ENCODE measurements around the gene ABHD16A. TPM values are rescaled to one million over a fixed set of nuclear protein-coding genes. Genes with fewer than 3 reads are reported as not detected.
A peak's percentile ranks its signal among the peaks of the same experiment; 100 is the strongest.

ABHD16A gene
- total RNA-seq, 1 donor from 2014 or later: 43.8 TPM

DNA sequence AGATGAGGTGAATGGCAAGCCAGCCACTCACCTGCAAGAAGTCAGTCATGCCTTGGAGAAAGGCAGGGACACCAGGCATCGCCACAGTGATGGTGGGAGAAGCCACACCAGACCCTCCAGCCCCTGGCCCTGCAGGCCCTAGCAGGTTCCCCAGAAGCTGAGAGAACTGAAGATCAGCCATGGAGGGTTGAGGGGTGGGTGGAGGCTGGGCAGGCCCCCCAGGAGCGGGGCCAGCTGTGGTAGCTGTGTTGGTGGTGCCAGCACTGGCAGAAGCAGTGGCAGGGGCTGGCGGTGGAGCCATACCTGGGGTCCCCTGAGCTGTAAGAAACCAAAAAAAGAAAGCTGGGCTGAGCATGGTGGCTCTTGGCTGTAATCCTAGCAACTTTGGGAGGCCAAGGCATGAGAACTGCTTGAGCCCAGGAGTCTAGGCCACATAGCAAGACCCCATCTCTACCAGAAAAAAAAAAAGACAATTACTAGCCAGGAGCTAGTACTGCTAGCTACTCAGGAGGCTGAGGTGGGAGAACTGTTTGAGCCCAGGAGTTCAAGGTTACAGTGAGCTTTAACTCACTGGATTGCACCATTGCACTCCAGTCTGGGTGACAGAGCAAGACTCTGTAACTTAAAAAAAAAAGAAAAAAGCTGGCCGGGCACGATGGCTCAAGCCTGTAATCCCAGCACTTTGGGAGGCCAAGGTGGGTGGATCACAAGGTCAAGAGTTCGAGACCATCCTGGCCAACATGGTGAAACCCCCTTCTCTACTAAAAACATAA is 60.1 kb downstream of the ABHD16A start:
- no peak for DNase-seq (ENCODE audit: low read depth in 2 of 2)

DNA sequence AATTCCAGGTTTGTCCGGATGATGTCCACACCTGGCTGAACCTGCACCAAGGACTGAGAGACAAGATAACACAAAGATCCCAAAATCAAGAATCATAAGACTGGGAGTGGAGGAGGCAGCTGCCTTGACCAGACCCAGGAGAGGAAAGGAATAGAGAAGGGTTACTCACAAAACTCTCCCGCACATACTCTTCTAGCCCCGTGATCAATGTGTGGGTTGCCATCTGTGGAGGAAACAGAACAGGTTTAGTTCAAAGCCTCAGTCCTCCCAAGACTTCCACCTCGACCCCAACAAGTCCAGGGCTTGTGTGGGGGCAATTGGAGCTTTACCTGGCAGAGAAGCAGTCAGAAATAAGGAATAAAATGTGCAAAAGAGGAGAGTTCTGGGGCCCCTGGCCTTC is 61.8 kb downstream of the ABHD16A start:
- no peak for DNase-seq (ENCODE audit: low read depth in 2 of 2)

DNA sequence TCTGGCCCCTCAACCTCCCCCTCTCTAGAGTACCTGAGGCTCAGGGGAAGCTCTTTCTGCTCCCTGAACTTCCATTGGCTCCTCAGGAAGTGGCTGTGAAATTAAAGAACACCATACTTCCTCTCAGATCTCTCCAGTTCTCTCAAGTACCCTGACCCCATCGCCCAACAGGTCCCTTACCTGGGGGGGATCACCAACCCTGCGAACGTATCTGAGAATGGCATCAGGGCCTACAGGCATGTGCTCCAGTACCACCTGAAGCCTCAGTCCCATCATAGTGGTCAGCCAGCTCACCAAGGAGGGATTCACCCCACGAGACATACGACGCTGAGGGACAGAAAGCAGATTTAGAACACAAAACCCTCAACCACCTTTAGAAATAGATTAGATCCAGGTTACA is 62.5 kb downstream of the ABHD16A start:
- no peak for DNase-seq (ENCODE audit: low read depth in 2 of 2)

DNA sequence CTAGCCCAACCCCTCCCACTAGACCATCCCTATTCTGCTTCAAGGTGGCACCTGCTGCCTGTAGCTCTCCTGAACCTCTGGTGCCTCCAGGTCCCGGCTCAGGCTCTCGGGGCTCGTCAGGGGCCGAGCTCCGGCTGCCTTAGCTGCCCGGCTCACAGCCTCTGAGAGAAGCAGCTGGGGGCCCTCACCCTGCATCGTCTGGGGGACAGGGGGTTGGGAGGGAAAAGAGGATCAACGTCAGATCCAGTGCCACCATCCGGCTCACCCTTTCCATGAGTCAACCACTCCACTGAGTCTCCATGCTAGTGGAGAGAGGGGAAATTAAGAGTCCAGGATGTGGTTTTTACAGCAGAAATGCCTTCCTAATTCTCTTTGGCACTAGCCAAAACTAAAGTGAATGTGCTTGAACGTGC is 63.7 kb downstream of the ABHD16A start:
- DNase-seq (ENCODE audit: low read depth in 2 of 2): peak in 1 of 2 donors; percentile 34

DNA sequence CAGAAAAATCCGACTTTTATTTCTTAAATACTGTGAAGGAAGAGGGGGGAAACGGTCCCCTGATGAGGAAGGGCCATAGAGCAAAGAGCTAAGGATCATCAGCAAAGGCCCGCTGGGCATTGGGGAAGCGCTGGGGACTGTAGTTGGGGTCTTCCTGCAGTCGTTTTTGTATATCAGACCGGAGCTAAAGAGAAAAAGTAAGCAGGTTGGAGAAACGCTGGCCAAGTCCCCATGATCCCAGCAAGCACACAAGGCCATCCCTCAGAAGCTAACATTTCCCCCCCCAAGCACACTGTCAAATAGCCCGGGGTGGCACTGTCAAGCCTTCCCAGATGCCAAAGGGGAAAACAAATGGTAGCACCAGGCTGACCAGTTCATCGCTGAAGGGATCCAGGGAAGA is 64.1 kb downstream of the ABHD16A start:
- no peak for DNase-seq (ENCODE audit: low read depth in 2 of 2)

Other genes with a start within 250 kb of the ABHD16A start
- gene MICB, start 205.2 kb downstream of the ABHD16A start, total RNA-seq: 6.8 and 8.3 TPM in 2 replicates
- gene MCCD1, start 174.4 kb downstream of the ABHD16A start, total RNA-seq: not detected in 2 replicates
- 318 and 410 TPM in 2 replicates for gene DDX39B, start 161.3 kb downstream of the ABHD16A start, total RNA-seq
- gene ATP6V1G2, start 156.7 kb downstream of the ABHD16A start, total RNA-seq: 0.13 TPM in 1 of 2 replicates, not detected in the other
- gene NFKBIL1, start 155.7 kb downstream of the ABHD16A start, total RNA-seq: 19.8 and 24.7 TPM in 2 replicates
- not detected in 2 replicates for gene LTA, start 131.0 kb downstream of the ABHD16A start, total RNA-seq
- gene TNF, start 127.8 kb downstream of the ABHD16A start, total RNA-seq: not detected in 2 replicates
- 6.4 and 11.8 TPM in 2 replicates for gene LTB, start 120.9 kb downstream of the ABHD16A start, total RNA-seq
- 0.51 TPM in 1 of 2 replicates, not detected in the other for gene LST1, start 117.0 kb downstream of the ABHD16A start, total RNA-seq
- not detected in 2 replicates for gene NCR3, start 110.3 kb downstream of the ABHD16A start, total RNA-seq
- 0.13 TPM in 2 replicates for gene AIF1, start 88.1 kb downstream of the ABHD16A start, total RNA-seq
- gene PRRC2A, start 82.6 kb downstream of the ABHD16A start, total RNA-seq: 19.8 and 35.0 TPM in 2 replicates
- gene BAG6, start 50.7 kb downstream of the ABHD16A start, total RNA-seq: 86.7 and 158 TPM in 2 replicates
- 0.39 and 0.51 TPM in 2 replicates for gene APOM, start 47.4 kb downstream of the ABHD16A start, total RNA-seq
- 15.8 and 22.9 TPM in 2 replicates for gene C6orf47, start 42.5 kb downstream of the ABHD16A start, total RNA-seq
- gene GPANK1, start 38.3 kb downstream of the ABHD16A start, total RNA-seq: 9.0 and 11.5 TPM in 2 replicates
- 76.5 and 99.5 TPM in 2 replicates for gene CSNK2B, start 37.2 kb downstream of the ABHD16A start, total RNA-seq
- 0.64 and 2.0 TPM in 2 replicates for gene LY6G5B, start 33.3 kb downstream of the ABHD16A start, total RNA-seq
- gene LY6G5C, start 22.3 kb downstream of the ABHD16A start, total RNA-seq: 1.2 and 1.9 TPM in 2 replicates
- not detected in 2 replicates for gene LY6G6F, start 3.5 kb upstream of the ABHD16A start, total RNA-seq
- gene LY6G6D, start 12.0 kb upstream of the ABHD16A start, total RNA-seq: not detected in 2 replicates
- not detected in 2 replicates for gene LY6G6C, start 18.4 kb upstream of the ABHD16A start, total RNA-seq
- gene MPIG6B, start 20.0 kb upstream of the ABHD16A start, total RNA-seq: not detected in 2 replicates
- gene DDAH2, start 26.0 kb upstream of the ABHD16A start, total RNA-seq: 108 and 125 TPM in 2 replicates
- gene CLIC1, start 33.2 kb upstream of the ABHD16A start, total RNA-seq: 464 and 694 TPM in 2 replicates
- 2.8 and 4.5 TPM in 2 replicates for gene MSH5, start 36.7 kb upstream of the ABHD16A start, total RNA-seq
- gene SAPCD1, start 59.3 kb upstream of the ABHD16A start, total RNA-seq: 2.0 and 3.3 TPM in 2 replicates
- under 0.01 and 0.13 TPM in 2 replicates for gene VWA7, start 74.0 kb upstream of the ABHD16A start, total RNA-seq
- 48.1 and 53.7 TPM in 2 replicates for gene VARS1, start 92.4 kb upstream of the ABHD16A start, total RNA-seq
- 29.5 and 39.2 TPM in 2 replicates for gene LSM2, start 103.6 kb upstream of the ABHD16A start, total RNA-seq
- 1.2 and 1.4 TPM in 2 replicates for gene HSPA1L, start 112.0 kb upstream of the ABHD16A start, total RNA-seq
- 67.4 and 81.8 TPM in 2 replicates for gene HSPA1A, start 112.2 kb upstream of the ABHD16A start, total RNA-seq
- 27.6 and 37.1 TPM in 2 replicates for gene HSPA1B, start 124.4 kb upstream of the ABHD16A start, total RNA-seq
- gene NEU1, start 159.5 kb upstream of the ABHD16A start, total RNA-seq: 50.2 and 73.0 TPM in 2 replicates
- gene SLC44A4, start 175.7 kb upstream of the ABHD16A start, total RNA-seq: under 0.01 TPM in 2 replicates
- gene EHMT2, start 194.4 kb upstream of the ABHD16A start, total RNA-seq: 25.9 and 37.4 TPM in 2 replicates
- gene ZBTB12, start 198.8 kb upstream of the ABHD16A start, total RNA-seq: 2.2 and 3.0 TPM in 2 replicates
- 0.13 TPM in 1 of 2 replicates, not detected in the other for gene C2, start 224.4 kb upstream of the ABHD16A start, total RNA-seq
- 0.13 and 0.51 TPM in 2 replicates for gene CFB, start 242.8 kb upstream of the ABHD16A start, total RNA-seq

All from dermis microvascular lymphatic vessel endothelial cell (primary cell).